ENCODE data around the gene NKX1-2. TPM values are rescaled to one million over a fixed set of nuclear protein-coding genes. Genes with fewer than 3 reads are reported as not detected.

The NKX1-2 gene
- total RNA-seq, 4 donors from 2014 or later: not detected

DNA sequence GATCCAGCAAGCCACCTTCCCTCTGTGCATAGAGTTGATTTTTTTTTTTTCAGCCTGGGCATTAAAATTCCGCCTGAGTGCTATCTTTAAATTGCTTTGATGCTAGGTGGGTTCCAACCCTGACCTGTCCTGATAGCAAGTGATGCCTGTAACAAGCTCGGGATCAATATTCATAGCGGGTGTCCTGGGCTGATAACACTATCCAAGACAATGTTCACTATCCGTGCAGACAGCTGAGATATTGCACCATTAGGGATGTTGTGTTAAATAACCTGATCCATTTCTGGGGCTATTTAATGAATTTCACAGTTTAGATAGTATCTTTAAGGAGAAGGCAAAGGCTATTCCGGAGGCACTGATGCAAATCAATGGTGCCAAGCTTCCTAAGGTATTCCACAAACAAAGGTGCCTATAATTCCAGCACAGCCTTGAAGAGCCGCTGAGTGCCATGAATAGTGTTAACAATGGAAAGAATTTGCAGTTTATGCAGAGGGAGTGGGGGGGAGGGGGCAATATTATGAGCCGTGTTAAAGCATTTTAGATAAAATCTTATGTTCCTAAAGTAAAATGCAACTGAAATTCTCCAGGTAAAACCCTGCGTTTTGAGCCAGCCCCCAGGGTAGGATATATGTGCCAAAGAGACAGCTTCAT lies 4.2 kb upstream of the NKX1-2 start:
- H3K9me3 ChIP-seq: no peaks in the 10 kb centered on the region
- H3K36me3 ChIP-seq: no peaks in the 10 kb centered on the region
- TF ChIP-seq, protein P1, sequence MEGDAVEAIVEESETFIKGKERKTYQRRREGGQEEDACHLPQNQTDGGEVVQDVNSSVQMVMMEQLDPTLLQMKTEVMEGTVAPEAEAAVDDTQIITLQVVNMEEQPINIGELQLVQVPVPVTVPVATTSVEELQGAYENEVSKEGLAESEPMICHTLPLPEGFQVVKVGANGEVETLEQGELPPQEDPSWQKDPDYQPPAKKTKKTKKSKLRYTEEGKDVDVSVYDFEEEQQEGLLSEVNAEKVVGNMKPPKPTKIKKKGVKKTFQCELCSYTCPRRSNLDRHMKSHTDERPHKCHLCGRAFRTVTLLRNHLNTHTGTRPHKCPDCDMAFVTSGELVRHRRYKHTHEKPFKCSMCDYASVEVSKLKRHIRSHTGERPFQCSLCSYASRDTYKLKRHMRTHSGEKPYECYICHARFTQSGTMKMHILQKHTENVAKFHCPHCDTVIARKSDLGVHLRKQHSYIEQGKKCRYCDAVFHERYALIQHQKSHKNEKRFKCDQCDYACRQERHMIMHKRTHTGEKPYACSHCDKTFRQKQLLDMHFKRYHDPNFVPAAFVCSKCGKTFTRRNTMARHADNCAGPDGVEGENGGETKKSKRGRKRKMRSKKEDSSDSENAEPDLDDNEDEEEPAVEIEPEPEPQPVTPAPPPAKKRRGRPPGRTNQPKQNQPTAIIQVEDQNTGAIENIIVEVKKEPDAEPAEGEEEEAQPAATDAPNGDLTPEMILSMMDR (IDR thresholded peaks at IDR 0.05): no peak
- TF ChIP-seq EP300 (IDR thresholded peaks at IDR 0.05) (no peak), POLR2A (IDR thresholded peaks at IDR 0.05; ENCODE audit: low read depth) (no peak), POLR2AphosphoS5 (IDR thresholded peaks at IDR 0.05) (no peak)
- no peak overlapping the region for H3K27ac ChIP-seq (replicated peaks in 1 of 4)
- H3K27me3 ChIP-seq: peaks cover 2 to 71% (median 21%) of the 10 kb centered on the region in 4 donors
- no peak for DNase-seq (ENCODE audit: extremely low spot score)
- 27% methylated on average over 8 of the region's 8 CpGs for WGBS
- no peak overlapping the region for H3K4me3 ChIP-seq
- intact Hi-C loops (cut with DNase I): no loop called here
- peaks cover 6 to 17% (median 16%) of the 10 kb centered on the region in 4 donors for H3K4me1 ChIP-seq

- intact Hi-C loops (cut with DNase I): no loop called here
- Histone ChIP-seq H3K4me1 (peaks cover 17 to 40% (median 38%) of the 10 kb centered on the region in 4 donors), H3K9me3 (no peaks in the 10 kb centered on the region), H3K27ac (replicated peaks in 1 of 4) (no peak overlapping the region), H3K4me3 (no peak overlapping the region), H3K27me3 (peaks cover 7 to 94% (median 46%) of the 10 kb centered on the region in 4 donors), H3K36me3 (no peaks in the 10 kb centered on the region)
- WGBS: 45% methylated on average over 6 of the region's 6 CpGs
- TF ChIP-seq POLR2AphosphoS5 (IDR thresholded peaks at IDR 0.05): no peak
- TF ChIP-seq POLR2A (IDR thresholded peaks at IDR 0.05; ENCODE audit: low read depth): no peak
- TF ChIP-seq, protein P1 (IDR thresholded peaks at IDR 0.05): no peak
- TF ChIP-seq EP300 (IDR thresholded peaks at IDR 0.05): no peak
- no peak for DNase-seq (ENCODE audit: extremely low spot score)
These were observed 1.4 kb upstream of the NKX1-2 start for GRCh38 chr10:124451276-124451675.

GRCh38 chr10:124450783-124451057 lies 885 bp upstream of the NKX1-2 start:
- peaks cover 17 to 40% (median 38%) of the 10 kb centered on the region in 4 donors for H3K4me1 ChIP-seq
- no peaks in the 10 kb centered on the region for H3K36me3 ChIP-seq
- no peak for DNase-seq (ENCODE audit: extremely low spot score)
- intact Hi-C loops (cut with DNase I): no loop called here
- no peaks in the 10 kb centered on the region for H3K9me3 ChIP-seq
- no CpG with 5 or more reads among the region's 5 CpGs for WGBS
- no peak overlapping the region for H3K4me3 ChIP-seq
- H3K27ac ChIP-seq (replicated peaks in 1 of 4): no peak overlapping the region
- TF ChIP-seq POLR2AphosphoS5 (IDR thresholded peaks at IDR 0.05): no peak
- TF ChIP-seq, protein P1 (IDR thresholded peaks at IDR 0.05): no peak
- no peak for TF ChIP-seq EP300 (IDR thresholded peaks at IDR 0.05)
- TF ChIP-seq POLR2A (IDR thresholded peaks at IDR 0.05; ENCODE audit: low read depth): no peak
- peaks cover 7 to 97% (median 46%) of the 10 kb centered on the region in 4 donors for H3K27me3 ChIP-seq

DNA sequence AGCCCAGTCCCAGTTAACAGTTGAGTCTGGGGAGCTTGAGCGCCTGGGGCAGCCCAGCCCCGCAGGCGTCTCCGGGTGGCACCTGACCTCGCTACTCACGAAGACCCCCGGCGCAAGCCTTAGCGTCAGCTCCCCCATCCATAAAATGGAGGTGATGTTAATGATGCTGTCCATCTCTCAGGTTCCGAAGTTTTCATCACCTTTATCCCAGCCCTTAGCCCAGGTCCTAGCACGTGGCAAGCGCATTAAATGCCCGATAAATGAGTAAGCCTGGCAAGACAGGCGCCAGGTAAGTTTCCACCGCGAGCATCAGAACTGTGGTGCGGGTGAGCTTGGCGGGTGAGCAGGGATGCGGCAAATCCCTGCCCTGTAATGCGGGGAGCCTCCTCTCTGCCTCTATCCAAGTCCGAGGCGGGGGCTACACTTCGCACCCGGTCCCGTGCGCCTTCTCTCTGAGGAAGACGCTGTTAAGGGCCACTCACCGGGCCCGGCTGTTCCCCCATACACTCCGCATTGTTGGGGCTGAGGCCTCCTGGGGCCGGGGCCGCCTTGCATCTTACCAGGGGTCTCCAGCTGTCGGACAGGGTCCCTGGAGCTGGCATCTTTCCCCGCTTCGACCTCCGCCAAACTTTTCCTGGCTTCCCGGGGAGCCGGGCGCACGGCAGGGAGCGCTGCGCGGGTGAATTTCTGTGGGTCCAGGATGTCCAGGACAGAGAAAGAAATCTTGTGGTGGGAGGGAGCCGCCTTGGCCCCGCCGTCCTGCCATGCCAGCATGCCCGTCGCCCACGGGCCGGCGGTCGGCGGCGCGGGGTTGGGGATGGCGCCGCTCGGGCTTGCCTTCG lies 444 bp downstream of the NKX1-2 start:
- intact Hi-C loops (cut with DNase I): no loop called here
- Histone ChIP-seq H3K27ac (replicated peaks in 1 of 4) (no peak overlapping the region), H3K36me3 (no peaks in the 10 kb centered on the region), H3K9me3 (no peaks in the 10 kb centered on the region), H3K27me3 (peaks cover 7 to 89% (median 46%) of the 10 kb centered on the region in 4 donors), H3K4me3 (peak overlapping the region; percentile 32 to 38 (median 36)), H3K4me1 (peaks cover 17 to 40% (median 38%) of the 10 kb centered on the region in 4 donors)
- TF ChIP-seq POLR2A (IDR thresholded peaks at IDR 0.05; ENCODE audit: low read depth) (no peak), POLR2AphosphoS5 (IDR thresholded peaks at IDR 0.05) (no peak), EP300 (IDR thresholded peaks at IDR 0.05) (no peak)
- TF ChIP-seq, protein P1 (IDR thresholded peaks at IDR 0.05): no peak
- under 1% methylated on average over 32 of the region's 59 CpGs for WGBS
- no peak for DNase-seq (ENCODE audit: extremely low spot score)
